Measurements from ENCODE around the gene SULT1E1.
"Not testable (repeated sequence)": the region's sequence is repeated elsewhere in the genome, so short reads cannot be mapped to it uniquely, and the experiment has no call there.

The SULT1E1 gene

GRCh38 chr4:69838977-69839376 lies 21.0 kb downstream of the SULT1E1 start:
- no peak for DNase-seq

DNA sequence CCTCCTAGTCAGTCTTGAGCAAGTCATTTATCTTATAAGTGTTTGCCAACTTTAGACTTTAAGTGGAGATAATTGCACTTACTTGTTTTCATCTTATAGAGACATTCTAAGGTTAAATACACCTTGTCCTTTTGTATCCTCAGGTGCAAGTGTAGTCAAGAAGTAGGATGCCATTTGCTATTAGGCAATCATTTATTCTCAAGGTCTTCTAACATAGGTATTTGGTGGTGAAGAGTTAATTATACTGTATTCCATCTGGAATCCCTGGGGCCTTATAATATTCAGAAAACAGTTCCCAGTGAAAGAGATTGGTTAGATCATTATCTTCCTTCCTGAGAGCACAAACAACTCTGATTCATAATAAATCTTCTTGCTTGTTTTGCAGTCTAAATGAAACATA lies 23.7 kb downstream of the SULT1E1 start:
- DNase-seq, result no peak

GRCh38 chr4:69835766-69836165 lies 24.2 kb downstream of the SULT1E1 start:
- DNase-seq, result no peak

GRCh38 chr4:69833251-69833650 lies 26.7 kb downstream of the SULT1E1 start:
- DNase-seq, result no peak

- no peak for DNase-seq
These were observed 27.5 kb downstream of the SULT1E1 start for GRCh38 chr4:69832326-69833030.

- peak; percentile 37 for DNase-seq
These were observed 28.2 kb downstream of the SULT1E1 start for GRCh38 chr4:69831646-69832325.

DNA sequence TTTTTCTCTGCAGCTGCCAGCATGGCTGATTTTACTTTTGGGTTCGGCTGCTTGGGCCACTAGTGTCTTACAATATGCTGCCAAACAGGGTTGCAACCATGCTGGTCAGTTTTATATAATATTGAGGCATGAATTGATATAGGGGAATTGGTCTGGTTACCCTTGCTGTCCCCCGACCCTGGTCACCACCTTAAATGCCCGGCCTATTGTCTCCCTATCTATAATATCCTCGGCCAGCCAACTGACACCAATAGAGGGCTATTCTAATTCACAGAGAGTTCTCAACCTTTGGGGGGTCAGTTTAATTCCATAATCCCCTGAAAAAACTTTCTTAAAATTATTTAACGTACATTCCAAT lies 28.7 kb downstream of the SULT1E1 start:
- DNase-seq, result no peak

- DNase-seq, result no peak
These were observed 29.2 kb downstream of the SULT1E1 start for GRCh38 chr4:69830560-69831269.

GRCh38 chr4:69830192-69830559 lies 29.8 kb downstream of the SULT1E1 start:
- no peak for DNase-seq

GRCh38 chr4:69829678-69830077 lies 30.3 kb downstream of the SULT1E1 start:
- DNase-seq, result no peak

DNA sequence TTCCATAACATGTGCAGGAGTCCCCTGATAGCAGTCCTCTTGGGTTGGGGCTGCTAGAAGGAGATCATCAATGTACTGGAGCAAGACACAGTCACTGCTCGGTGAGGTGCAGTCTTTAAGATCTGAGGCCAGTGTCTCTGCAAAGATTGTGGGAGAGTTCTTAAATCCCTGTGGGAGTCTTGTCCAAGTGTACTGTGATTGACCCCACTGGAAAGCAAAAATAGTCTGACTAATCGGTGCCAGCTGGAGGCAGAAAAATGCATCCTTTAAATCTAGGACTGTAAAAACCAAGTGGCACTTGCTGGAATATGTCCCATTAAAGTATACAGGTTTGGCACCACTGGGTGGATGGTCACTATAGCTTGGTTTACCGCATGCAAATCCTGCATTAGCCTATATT lies 31.1 kb downstream of the SULT1E1 start:
- DNase-seq, result no peak

DNA sequence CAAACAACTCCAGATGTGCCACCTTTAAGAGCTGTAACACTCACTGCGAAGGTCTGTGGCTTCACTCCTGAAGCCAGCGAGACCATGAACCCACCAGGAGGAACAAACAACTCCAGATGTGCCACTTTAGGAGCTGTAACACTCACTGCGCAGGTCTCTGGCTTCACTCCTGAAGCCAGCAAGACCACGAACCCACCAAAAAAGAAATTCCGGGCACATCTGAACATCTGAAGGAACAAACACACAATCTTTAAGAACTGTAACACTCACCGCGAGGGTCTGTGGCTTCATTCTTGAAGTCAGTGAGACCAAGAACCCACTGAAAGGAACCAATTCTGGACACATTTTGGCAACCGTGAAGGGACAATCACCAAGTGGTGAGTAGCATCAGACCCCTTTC lies 34.9 kb downstream of the SULT1E1 start:
- not testable (repeated sequence) for DNase-seq

DNA sequence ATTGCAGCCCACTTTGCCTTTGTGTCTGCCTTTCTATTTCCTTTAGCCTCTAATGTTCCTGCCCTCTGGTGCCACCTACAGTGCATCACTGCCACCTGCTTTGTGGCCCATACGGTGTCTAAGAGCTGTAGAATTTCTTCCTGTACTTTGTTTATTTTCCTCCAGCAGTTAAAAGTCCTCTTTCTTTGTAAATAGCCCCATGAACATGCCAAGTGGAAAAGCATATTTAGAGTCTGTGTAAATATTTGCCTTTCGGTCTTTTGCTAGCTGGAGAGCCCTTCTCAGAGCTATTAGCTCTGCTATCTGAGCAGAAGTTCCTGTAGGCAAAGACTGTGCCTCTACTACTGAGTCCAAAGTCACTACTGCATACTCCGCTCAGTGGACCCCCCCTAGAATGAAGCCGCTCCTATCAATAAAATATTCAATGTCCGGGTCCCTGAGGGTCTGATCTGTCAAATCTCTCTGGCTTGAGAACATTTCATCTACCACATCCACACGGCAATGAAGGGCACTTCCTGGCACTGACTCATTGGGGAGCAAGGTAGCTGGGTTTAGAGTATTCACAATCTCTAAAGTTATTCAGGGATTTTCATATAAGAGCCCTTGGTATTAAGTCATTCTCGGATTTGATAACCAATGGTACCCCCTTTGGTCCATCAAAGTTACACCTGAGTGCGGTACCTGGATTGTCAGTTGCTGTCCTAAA lies 36.3 kb downstream of the SULT1E1 start:
- peak; percentile 39 for DNase-seq

DNA sequence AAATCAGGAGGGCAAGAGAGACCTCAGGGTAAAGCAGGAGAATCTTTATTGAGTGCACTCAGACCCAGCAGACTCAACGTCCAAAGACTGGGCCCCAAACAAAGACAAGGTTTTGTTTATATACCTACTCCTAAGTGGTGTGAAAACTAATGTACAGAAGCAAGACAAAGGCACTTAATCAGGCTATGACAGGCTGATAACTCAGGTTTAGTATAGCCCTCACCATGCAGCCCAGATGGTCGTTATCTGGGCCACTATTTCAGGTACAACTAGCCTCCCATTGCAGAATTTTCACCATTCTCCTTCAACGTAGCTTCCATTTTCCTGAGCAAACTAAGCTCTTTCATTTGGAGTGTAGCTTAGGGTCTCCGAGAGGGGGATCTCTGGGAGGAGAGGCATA lies 36.9 kb downstream of the SULT1E1 start:
- DNase-seq, result no peak

DNA sequence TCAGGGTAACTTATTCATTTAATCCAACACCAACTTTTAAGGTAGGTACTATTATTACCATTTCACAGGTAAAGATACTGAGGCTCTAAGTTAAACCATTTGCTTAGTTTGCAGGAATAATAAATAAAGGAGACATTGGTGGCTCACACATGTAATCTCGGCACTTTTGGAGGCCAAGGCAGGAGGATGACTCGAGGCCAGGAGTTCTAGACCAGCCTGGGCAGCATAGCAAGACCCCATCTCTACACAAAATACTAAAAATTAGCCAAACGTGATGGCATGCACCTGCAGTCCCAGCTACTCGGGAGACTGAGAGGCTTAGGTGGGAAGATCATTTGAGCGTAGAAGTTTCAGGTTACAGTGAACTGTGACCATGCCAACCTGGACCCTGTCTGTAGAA lies 37.7 kb downstream of the SULT1E1 start:
- DNase-seq, result no peak

- DNase-seq, result no peak
These were observed 41.8 kb downstream of the SULT1E1 start for GRCh38 chr4:69818060-69818639.

DNA sequence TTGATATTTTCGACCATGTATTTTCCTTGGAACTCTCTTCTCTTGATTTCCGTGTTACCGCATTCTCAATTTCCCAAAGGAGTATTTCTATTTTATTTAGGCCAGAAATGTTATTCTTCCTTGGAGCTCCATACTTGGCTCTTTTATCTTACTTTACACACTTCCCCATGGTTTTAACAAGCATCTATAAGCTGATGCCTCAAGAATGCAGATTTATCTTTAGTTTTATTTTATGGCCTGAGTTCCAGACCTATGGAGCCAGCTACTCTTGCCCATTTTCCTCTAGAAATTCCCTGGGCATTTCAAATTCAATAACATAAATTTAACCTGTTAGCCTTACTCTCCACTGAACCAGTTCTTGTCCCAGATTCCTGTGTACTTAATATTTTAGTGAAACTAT lies 43.7 kb downstream of the SULT1E1 start:
- DNase-seq, result no peak

GRCh38 chr4:69813628-69814027 lies 46.3 kb downstream of the SULT1E1 start:
- no peak for DNase-seq

DNA sequence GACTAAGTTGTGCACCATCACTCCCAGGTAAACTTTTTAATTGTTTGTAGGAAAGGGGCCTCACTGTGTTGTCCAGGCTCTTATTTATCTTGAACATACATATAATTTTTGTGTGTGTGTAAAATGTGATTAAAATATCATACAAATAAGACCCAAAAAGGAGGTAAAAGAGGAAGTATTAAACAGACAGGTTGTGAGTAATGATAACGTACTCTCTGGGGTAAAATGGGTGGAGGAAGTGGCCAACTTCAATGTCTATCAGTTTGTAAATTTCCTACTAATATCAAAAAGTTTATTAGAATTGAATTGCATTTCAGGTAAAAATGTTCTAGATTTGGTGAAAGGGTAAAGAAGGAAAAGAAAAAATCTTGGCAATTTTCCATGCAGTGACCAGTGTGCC lies 48.8 kb downstream of the SULT1E1 start:
- DNase-seq, result no peak

GRCh38 chr4:69800599-69800998 lies 59.3 kb downstream of the SULT1E1 start:
- DNase-seq, result no peak

DNA sequence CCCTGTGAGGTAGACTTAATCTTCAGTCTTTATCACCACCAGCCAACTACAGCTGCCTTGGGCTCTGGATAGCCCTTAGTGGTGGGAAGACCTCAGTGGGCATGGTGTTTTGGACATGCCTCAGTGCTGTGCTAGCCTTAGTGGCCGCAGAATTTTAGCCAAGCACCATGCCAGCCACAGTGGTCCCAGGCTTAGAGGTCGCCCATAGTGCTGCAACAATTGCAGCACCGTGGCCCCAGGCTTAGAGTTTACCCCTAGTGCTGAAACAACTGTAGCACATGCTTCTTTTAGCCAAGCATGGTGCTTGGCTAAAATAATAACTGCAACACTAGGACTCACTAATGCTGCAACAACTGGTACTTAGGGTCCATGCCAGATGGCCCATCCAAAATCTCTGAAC lies 60.6 kb downstream of the SULT1E1 start:
- DNase-seq, result no peak

DNA sequence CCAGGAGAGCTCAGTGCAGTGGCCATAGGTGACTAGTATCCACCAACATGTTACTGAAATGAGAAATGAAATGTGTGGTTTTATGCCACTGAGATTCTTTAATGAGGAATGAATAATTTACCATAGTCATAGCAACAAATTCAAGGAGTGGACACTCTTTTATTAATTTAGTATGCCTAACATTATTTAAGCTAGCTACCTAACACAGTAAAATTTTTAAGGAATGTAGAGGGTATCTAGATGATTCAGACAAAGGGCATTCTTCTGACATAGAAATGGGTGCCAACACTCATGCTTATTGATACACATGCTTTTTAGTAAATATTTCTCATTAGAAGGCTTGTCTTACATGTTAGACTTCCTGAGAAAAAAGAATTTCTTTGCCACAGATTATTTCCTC lies 66.2 kb downstream of the SULT1E1 start:
- DNase-seq, result no peak
